PC-3 (cell line): Measurements from ENCODE around the gene TADA2A.

Experiments used
- EZH2 ChIP-seq: fragments of 300-600 bp; sonication (generic); IDR thresholded peaks from one replicate; pipeline ENCODE4 v1.6.1; 2017; ENCODE audit warnings: antibody characterized with exemption, mild to moderate bottlenecking, low read length; ENCODE audit not compliant: unreplicated experiment
- EZH2phosphoT487 ChIP-seq: fragments of 300-600 bp; sonication (generic); IDR thresholded peaks from 2 replicates; pipeline ENCODE4 v1.6.1; 2018; ENCODE audit warnings: mild to moderate bottlenecking, antibody characterized with exemption, low read length, borderline replicate concordance
- TF ChIP-seq, protein P1 (sequence below): fragments of 300-600 bp; sonication (generic); conservative IDR thresholded peaks from 2 replicates; pipeline ENCODE4 v1.5.1; 2017; ENCODE audit warnings: antibody characterized with exemption, low read depth, mild to moderate bottlenecking, low read length

DNA sequence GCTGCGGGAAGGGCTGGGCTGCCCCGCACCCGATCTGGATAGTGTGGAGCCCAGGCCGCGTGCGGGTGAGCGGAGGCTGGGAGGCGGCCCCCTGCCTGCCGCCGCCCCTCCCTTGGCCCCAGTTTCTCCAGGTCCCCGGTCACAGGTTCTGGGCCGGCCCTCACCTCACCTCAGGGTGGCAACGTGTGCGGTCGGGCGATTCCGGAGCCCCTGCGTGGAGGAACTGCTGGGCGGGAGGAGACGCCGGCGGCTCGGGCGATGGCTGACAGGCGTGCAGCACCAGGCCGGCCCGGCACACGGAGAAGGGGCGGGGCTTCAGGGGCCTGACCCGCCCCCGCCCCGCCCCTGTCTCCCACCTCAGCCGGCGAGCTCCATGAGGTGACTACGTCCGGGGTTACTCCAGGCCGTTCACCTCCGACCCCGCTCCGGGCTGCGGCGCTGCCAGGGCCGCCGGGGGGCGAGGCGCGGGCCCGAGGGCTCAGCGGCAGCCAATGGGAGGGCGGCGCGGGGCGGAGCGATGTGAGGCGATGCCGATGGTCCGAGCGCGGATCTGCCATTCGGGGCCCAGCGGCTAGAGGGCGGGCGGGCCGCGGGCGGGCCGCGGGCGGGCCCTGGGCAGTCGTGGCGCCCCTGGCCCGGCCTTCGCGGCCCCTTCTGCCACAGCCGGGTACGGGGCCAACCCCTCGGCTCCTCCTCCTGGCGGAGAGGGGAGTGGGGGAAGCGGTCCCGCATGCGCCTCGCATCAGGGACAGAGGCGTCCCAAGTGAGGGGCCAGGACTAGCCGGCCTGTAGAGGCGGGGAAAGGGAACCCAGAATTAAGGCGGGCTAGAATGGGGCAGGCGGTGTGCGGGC lies 47.6 kb upstream of the TADA2A start:
- TF ChIP-seq, protein P1, sequence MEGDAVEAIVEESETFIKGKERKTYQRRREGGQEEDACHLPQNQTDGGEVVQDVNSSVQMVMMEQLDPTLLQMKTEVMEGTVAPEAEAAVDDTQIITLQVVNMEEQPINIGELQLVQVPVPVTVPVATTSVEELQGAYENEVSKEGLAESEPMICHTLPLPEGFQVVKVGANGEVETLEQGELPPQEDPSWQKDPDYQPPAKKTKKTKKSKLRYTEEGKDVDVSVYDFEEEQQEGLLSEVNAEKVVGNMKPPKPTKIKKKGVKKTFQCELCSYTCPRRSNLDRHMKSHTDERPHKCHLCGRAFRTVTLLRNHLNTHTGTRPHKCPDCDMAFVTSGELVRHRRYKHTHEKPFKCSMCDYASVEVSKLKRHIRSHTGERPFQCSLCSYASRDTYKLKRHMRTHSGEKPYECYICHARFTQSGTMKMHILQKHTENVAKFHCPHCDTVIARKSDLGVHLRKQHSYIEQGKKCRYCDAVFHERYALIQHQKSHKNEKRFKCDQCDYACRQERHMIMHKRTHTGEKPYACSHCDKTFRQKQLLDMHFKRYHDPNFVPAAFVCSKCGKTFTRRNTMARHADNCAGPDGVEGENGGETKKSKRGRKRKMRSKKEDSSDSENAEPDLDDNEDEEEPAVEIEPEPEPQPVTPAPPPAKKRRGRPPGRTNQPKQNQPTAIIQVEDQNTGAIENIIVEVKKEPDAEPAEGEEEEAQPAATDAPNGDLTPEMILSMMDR = no peak
- TF ChIP-seq EZH2phosphoT487 = no peak
- no peak for TF ChIP-seq EZH2
